ENCODE measurements around the gene ELL2. TPM values are rescaled to one million over a fixed set of nuclear protein-coding genes. Genes with fewer than 3 reads are reported as not detected.
"Not testable (repeated sequence)": the region's sequence is repeated elsewhere in the genome, so short reads cannot be mapped to it uniquely, and the experiment has no call there.

The ELL2 gene
- polyA plus RNA-seq, 1 donor: 13.4 TPM

- no peak for DNase-seq
Observed at GRCh38 chr5:95859661-95860060, 102.0 kb downstream of the ELL2 start.

GRCh38 chr5:95858661-95859595 lies 102.7 kb downstream of the ELL2 start:
- DNase-seq: peak; percentile 80

DNA sequence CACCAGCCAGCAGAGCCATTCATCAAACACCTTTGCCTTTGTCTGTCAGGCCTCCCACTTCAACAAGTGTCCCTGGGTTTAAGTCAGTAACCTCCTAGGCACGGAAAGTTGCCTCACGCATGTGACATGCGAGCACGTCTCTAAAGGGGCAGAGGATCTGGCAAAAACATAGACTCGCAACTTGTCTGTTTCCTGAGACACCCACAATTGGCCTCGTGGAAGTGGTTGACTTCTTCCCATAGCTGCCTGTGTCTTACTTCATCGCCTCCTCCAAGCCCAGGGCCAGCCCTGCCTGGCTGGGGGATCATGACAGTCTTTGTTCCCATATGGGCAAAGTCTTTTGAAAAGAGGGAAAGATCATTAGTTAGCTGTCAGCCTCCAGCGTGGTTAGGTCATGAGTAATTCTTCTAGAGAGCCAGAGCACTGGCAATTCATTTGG lies 103.6 kb downstream of the ELL2 start:
- DNase-seq: no peak

DNA sequence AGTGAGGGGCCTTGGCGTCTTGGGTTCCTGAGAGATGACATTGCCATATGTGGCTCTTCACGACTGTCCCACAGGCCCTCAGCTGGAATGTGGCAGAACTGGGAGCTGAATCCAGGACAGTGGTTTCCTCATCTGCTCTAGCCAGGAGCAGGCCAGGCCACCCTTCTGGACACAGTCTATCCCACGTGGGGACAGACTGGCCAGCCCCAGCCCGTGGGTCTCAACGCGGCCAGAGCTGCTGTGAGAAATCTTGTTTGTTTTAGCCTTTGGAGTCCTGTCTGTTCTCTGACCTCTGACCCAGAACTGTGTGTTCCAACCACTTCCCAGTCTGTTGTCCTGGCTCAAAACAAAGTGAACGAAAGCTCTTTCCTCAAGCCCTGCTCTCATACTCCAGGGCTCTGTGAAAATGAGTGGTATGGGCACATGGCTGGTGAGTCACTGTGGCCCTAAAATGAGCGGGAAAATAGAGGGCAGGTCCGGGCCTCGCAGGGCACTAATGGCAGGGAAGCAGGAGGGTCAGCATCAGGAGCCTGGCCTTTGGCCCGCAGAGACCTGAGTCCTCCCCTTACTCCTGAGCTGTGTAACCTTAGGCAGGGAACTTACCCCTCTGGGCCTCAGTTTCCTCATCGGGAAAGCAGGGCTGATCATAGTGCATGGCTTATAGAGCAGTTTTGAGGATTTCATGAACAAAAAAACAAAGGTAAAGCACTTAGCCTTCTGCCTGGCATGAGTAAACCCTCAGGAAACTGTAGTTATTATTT lies 104.3 kb downstream of the ELL2 start:
- no peak for DNase-seq

- DNase-seq: no peak
Observed at GRCh38 chr5:95856501-95856981, 105.1 kb downstream of the ELL2 start.

DNA sequence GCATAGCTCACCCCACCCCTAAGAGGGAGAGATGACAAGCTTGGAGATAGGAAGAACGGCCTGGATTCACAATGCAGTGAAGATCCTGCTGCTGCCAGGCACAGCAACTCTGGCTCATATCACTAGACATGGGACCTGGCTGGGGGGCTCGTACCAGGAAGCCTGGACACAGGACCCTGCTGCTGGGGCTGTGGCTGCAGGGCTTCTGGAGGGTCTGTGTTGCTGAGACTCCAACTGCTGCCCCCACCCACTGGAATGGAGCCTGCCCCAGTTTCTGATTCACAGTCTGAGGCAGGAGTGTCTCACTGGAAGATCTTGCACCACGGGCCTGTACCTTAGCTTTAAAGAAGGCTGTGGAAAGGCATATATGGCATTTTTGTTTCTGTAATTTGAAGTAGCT lies 108.2 kb downstream of the ELL2 start:
- no peak for DNase-seq

DNA sequence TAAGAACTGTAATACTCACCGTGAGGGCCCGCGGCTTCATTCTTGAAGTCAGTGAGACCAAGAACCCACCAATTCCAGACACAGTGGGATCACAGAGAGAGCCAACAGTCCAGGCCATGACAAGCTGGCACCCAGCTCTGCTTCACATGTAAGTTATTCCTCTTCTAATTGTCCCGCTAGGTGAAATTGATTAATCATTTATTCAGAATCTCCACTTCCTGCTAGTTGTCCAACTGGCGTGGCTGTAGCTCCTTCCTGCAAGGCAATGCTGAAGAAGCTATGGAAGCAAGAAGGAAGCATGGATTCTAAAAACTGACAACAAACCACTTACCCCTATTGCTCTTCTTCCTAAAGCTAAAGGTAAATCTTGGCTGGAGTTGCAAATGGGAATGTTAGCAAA lies 109.1 kb downstream of the ELL2 start:
- DNase-seq: no peak

DNA sequence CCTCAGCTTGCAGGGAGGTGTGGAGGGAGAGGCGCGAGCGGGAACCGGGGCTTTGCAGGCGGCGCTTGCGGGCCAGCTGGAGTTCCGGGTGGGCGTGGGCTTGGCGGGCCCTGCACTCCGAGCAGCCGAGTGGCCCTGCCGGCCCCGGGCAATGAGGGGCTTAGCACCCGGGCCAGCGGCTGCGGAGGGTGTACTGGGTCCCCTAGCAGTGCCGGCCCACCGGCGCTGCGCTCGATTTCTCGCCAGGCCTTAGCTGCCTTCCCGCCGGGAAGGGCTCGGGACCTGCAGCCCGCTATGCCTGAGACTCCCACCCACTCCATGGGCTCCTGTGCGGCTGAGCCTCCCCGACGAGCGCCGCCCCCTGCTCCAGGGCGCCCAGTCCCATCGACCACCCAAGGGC lies 110.5 kb downstream of the ELL2 start:
- not testable (repeated sequence) for DNase-seq

- no peak for DNase-seq
Observed at GRCh38 chr5:95850391-95850894, 111.2 kb downstream of the ELL2 start.

DNA sequence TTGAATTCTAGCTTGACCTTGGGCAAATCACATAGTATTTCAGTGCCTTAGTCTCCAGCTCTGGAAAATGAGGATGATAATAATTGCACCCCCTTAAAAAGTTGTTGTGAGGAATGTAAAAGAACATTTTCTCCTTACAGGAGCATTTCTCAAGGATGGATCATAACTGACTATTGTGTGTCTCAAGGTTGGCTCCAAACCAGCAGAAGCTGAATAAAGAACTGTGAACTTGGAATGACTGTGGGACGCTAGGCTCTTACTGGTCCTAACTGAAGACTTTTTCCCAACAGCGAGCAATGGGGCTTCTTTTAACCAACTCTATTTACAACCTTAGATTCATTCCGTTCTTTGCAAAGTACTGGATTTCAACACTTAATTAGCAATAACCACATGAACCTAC lies 113.0 kb downstream of the ELL2 start:
- no peak for DNase-seq

- no peak for DNase-seq
Observed at GRCh38 chr5:95847261-95847592, 114.4 kb downstream of the ELL2 start.

DNA sequence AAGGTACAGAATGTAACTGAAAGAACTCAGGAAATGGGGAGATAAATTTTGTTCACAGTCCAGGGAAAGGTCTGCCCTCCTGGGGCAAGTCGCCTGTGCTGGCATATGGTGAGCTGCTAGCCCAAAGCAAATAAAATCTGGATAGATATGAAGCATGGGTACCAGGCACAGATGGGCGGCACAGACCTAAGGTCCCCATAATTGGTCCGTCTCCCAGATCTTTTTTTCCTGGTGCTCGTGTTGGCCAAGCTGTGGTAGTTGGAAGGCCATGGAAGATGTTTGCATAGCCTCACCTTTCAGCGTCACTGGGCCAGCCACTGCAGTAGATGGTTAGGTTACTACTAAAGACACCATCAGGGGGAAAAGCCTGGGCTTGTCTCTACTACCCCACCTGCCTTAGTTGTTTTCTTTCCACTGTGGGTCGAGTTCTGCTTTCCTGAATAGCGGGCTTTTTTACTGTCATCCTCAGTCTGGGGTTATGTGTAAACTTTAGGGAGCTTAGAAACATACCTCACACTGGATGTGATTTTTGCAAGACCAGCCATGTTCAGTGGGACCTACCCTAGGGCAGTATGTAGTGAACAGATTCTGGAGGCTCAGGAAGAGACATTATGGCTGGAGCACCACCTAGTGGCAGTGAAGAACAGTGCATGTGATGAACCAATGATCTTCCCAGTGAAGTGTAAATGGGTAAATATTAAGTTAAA lies 114.9 kb downstream of the ELL2 start:
- peak; percentile 55 for DNase-seq

DNA sequence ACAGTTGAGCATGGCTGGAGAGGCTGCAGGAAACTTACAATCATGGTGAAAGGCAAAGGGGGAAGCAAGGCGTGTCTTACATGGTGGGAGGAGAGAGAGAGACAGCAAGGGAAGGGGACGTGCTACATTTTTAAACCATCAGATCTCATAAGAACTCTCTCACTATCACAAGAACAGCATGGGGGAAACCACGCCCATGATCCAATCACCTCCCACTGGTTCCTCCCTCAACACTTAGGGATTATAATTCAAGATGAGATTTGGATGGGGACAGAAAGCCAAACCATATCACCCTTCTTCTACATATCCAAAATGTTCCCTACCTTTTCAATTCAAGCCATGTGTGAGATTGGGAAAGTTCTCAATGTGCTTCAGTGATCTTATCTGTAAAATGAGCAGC lies 116.3 kb downstream of the ELL2 start:
- no peak for DNase-seq

GRCh38 chr5:95843733-95844223 lies 117.9 kb downstream of the ELL2 start:
- DNase-seq: no peak

DNA sequence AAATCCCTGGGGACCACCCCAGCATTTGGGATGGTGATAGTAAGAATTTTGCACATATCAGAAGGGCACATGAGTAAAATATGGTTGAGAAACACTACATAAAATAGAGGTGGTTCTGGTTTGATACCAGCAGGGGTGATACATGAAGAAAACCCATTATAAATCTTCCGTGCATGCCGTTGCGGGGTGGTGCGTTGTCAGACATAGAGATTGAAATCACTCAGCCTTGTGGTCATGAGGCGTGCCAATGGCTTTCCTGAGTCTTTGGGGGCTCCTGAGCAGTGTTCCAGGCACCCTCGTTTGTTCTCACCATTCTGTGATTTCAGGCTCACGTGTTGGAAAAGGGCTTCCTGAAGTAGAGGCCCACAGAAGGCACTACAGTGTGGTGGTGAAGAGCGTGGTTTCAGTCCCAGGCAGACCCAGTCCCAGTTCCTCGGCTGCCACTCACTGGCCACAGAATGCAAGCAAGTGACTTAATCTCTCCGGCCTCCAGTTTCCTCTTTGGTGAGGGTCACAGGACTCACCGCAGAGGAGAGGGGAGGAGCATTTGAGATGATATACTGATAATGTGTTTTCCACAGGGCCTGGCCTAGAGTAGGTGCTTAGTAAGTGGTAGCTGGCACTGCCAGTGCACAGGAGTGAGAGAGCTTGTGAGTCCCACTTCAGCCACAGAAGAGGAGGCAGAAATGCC lies 118.7 kb downstream of the ELL2 start:
- no peak for DNase-seq

DNA sequence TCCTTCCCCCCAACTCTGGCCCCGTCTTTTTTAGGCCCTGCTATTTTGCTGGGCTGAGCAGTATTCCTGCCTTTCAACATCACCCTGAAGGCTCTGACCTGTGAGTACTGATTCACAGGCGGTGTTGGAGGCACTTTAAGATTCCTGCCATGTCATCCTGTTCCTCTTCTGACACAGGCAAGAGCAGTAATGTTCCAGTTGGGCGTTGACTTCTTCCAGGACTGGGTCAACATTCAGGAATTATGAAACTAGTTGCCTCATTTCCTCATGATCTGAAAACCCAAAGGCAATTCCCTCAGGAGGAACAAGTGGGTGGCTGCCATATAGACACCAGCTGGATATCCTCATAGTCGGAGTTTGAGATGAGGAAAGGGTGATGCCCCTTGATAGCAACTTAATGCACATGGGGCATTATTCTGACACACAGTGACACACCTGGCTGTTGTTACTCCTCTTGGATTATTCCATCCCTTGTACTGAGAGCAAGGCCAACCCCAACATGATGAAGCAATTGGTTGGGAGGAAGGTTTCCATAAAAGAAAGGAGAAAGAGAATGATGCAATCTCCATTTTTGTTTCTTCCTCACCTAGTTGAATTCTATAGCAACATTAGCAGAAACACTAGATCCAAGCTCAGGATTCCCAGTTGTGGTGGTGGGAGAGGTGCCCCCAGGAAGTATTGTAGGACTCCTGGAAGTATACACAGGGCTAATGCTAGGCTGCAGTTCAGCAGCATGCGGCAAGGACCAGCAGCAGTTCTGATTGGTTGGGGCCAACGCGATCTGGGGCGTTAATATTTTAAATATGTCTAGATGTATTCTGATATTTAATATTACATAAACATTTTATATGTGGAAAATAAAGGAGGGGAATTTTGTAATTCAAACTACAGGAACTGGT lies 119.5 kb downstream of the ELL2 start:
- no peak for DNase-seq

DNA sequence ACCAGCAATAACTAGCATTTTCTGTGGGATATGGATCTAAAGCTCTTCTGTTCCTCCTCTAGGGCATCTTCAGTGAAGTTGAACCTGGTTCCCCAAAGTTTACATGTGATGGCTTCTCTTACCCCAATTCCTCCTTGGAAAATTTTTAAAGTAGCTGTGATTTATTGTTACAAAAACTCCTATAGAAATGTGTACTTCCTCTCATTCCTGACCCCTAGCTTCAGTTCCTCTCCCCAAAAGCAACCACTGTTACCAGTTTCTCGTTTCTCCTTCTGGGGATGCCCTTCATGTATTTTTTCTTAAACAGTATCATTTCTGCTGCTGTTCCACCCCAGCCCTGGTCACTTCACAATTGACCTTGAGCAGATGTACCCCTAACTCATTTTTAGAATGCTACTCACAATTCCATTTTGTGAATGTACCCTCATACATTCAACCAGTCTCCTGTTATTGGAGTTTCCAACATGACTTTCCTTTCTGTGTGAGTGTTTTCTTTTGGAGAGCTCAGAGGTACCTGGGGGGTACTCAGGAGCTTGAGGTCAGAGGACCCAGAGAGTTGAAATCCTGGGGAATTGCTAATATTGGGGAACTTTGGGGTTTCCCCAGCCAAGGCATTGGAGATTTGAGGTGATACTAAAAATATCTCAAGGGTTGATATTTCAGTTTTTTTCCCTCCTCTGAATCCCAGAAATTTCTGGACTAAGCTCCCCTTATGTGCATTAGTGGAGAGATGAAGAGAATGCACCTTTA lies 120.5 kb downstream of the ELL2 start:
- DNase-seq: no peak

GRCh38 chr5:95839658-95840057 lies 122.0 kb downstream of the ELL2 start:
- no peak for DNase-seq

- no peak for DNase-seq
Observed at GRCh38 chr5:95838556-95838955, 123.1 kb downstream of the ELL2 start.
